ENCODE data around the gene PFDN6. TPM values are rescaled to one million over a fixed set of nuclear protein-coding genes. Genes with fewer than 3 reads are reported as not detected.

PFDN6 gene
- total and polyA plus RNA-seq, 8 donors = 9.7 to 119 (median 19.0) TPM

DNA sequence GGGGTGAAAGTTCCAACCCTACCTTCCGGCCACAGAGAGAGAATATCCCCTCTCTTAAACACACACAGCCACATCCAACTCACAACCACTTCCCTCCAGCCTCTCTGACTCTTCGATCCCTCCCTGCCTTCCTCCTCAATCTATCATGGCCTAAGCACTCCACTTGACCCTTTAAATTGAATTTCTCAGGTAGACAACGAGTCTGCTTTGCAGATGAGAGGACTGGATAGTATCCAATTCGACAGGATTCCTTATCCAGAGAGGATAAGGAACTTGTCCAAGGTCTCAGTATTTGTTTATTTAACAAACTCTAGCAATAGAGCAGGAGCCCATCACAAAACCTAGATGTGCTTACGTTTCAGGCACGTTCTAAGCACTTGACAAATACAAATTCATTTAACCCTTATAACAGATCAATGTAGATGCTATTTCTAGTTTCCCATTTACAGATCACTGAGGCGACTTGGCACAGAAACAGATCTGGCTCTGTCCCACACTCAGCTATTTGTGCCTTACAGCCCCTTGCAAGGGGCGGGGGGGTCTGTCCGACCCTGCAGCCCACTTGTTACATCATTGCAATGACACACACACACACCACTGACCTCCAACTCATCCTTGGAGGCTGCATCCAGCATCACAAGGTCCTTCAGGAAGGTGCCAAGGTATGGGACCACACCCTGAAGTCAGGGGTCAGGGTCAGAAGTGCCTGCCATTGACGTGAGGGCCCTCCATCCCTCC, 4.9 kb downstream of the PFDN6 start:
- FAIRE-seq (no peak), DNase-seq (no peak), ATAC-seq (no peak)
- H3K4me3 ChIP-seq = no peak overlapping the region
- intact Hi-C loops (cut with DNase I) = no loop called here
- H3K4me1 ChIP-seq = peaks cover 0 to 13% (median 7%) of the 10 kb centered on the region in 3 donors
- no peaks in the 10 kb centered on the region for H3K9me3 ChIP-seq
- 43 to 53% methylated on average over 10 of the region's 10 CpGs for WGBS, 2 donors
- no peak overlapping the region for H3K27ac ChIP-seq
- H3K36me3 ChIP-seq = peaks cover 0 to 11% (median 8%) of the 10 kb centered on the region in 3 donors
- H3K27me3 ChIP-seq = no peaks in the 10 kb centered on the region
- TF ChIP-seq, protein P1, sequence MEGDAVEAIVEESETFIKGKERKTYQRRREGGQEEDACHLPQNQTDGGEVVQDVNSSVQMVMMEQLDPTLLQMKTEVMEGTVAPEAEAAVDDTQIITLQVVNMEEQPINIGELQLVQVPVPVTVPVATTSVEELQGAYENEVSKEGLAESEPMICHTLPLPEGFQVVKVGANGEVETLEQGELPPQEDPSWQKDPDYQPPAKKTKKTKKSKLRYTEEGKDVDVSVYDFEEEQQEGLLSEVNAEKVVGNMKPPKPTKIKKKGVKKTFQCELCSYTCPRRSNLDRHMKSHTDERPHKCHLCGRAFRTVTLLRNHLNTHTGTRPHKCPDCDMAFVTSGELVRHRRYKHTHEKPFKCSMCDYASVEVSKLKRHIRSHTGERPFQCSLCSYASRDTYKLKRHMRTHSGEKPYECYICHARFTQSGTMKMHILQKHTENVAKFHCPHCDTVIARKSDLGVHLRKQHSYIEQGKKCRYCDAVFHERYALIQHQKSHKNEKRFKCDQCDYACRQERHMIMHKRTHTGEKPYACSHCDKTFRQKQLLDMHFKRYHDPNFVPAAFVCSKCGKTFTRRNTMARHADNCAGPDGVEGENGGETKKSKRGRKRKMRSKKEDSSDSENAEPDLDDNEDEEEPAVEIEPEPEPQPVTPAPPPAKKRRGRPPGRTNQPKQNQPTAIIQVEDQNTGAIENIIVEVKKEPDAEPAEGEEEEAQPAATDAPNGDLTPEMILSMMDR (IDR thresholded peaks at IDR 0.05) = no peak

DNA sequence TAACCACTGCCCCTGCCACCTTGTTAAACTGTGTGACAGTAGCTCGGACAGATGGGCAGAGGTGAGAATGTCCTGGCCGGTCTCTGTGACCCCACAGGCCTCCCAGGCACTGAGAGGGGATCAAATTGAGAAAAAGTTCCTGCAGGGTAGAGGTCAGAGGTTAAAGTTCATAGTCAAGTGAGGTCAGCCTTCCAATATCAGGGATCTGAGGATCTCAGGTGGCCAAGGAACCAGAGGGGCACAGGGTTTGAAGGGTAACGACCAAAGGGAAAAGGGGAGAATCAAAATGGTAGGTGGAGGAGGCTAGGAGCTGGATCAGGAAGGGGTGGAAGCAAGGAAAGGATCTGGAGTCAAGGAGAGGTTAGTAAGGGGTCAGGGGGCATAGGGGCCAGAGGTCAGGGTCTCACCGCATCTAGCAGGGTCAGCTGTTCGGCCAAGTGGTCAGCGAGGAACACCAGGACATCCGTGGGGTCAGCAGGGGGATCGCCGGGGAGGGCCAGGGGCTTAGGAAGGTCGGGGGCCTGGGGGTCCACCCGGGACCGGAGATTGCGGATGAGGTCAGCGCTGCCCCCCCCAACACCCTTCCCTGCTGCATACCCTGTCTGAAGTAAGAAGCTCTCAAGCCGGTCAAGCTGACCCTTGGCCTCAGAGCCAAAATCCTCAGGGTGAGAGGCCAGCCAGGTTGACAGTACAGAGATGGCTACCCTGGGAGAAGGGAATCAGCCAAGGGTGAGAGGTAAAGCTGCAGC, 6.4 kb downstream of the PFDN6 start:
- H3K27me3 ChIP-seq = no peaks in the 10 kb centered on the region
- ATAC-seq = no peak
- FAIRE-seq = no peak
- WGBS, 2 donors = 86 to 89% methylated on average over 15 of the region's 15 CpGs
- H3K27ac ChIP-seq = no peak overlapping the region
- intact Hi-C loops (cut with DNase I) = no loop called here
- peaks cover 0 to 7% (median 5%) of the 10 kb centered on the region in 3 donors for H3K4me1 ChIP-seq
- TF ChIP-seq, protein P1 (IDR thresholded peaks at IDR 0.05) = no peak
- peak in 2 of 6 donors; percentile 38 to 73 for DNase-seq
- peaks cover 0 to 11% (median 8%) of the 10 kb centered on the region in 3 donors for H3K36me3 ChIP-seq
- no peak overlapping the region for H3K4me3 ChIP-seq
- no peaks in the 10 kb centered on the region for H3K9me3 ChIP-seq

DNA sequence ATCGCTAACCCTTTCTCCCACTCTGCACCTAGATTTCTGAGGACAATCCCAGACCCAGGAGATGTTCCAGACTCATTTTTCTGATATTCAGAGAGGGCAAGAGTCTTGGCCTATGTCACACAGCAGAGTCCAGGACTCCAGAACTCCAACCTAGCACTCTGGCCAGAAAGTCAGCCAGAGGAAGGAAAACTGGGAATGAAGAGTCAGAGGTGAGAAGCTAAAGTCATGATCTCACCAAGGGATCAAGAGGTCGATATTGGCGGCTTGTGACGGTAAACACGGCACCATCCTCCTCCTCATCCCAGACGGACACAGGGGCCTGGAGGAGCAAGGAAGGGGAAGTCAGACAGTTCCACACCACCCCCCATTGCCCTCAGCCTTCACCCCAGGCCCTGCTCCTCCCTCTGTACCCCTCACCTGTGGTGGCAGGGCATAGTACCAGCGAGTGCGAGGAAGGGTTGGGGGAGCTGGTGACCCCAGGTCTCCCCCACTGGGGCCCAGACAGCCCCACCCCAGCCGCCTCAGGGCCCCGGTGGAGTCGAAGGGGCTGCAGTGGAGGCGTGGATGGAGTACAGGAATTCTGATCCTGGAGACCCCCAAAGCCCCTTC, 7.5 kb downstream of the PFDN6 start:
- H3K27me3 ChIP-seq = no peaks in the 10 kb centered on the region
- H3K36me3 ChIP-seq = peaks cover 0 to 7% (median 4%) of the 10 kb centered on the region in 3 donors
- H3K9me3 ChIP-seq = no peaks in the 10 kb centered on the region
- intact Hi-C loops (cut with DNase I) = no loop called here
- no peak for FAIRE-seq
- WGBS, 2 donors = 68 to 77% methylated on average over 12 of the region's 12 CpGs
- peak overlapping the region in 3 of 4 donors; percentile 88 to 93 (median 89) for H3K4me3 ChIP-seq
- ATAC-seq = no peak
- DNase-seq = peak in 2 of 6 donors; percentile 39 to 65
- peak overlapping the region; percentile 89 to 94 (median 92) for H3K27ac ChIP-seq
- TF ChIP-seq, protein P1 (IDR thresholded peaks at IDR 0.05) = no peak
- H3K4me1 ChIP-seq = peaks cover 0 to 11% (median 5%) of the 10 kb centered on the region in 3 donors

DNA sequence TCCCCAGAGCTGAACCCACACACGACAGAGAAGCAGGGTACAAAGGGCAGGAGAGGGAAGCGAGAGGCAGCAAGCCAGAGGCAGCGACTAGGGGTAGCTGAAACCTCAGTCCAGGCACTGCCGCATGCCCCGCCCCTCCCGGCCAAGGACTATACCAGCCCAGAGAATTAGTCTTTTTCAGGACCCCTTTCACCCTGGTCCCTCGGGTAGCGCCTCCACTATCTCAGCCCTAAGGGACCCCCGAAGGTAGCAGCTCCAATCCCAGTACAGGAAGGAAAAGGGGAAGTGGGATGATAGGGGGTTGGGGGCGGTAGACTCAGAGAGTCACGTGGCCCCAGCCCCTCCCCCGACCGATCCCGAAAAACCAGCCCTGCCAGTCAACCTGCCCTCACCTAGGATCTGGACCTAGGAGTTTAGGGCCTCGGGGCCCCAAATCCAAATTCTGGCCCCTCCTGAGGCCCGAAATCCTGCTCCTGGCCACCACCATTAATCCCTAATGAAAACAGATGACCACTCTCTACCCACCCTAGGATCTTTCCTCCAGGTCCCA, 8.1 kb downstream of the PFDN6 start:
- 2 to 6% methylated on average over 16 of the region's 16 CpGs for WGBS, 2 donors

More for the DNA sequence above, 8.1 kb downstream of the PFDN6 start:
- H3K36me3 ChIP-seq = peaks cover 0 to 1% (median 0%) of the 10 kb centered on the region in 3 donors
- H3K27ac ChIP-seq = peak overlapping the region; percentile 89 to 94 (median 92)
- peaks cover 0 to 11% (median 5%) of the 10 kb centered on the region in 3 donors for H3K4me1 ChIP-seq
- no peaks in the 10 kb centered on the region for H3K27me3 ChIP-seq
- ATAC-seq (peak; percentile 22 to 49 (median 38)), FAIRE-seq (no peak), DNase-seq (peak; percentile 65 to 77 (median 74))
- no peaks in the 10 kb centered on the region for H3K9me3 ChIP-seq
- TF ChIP-seq, protein P1 (IDR thresholded peaks at IDR 0.05) = no peak
- intact Hi-C loops (cut with DNase I) = no loop called here
- H3K4me3 ChIP-seq = peak overlapping the region; percentile 68 to 93 (median 88)

Measured in pancreas (tissue), 10 donors.